ENCODE results near the gene SLC39A10.

DNA sequence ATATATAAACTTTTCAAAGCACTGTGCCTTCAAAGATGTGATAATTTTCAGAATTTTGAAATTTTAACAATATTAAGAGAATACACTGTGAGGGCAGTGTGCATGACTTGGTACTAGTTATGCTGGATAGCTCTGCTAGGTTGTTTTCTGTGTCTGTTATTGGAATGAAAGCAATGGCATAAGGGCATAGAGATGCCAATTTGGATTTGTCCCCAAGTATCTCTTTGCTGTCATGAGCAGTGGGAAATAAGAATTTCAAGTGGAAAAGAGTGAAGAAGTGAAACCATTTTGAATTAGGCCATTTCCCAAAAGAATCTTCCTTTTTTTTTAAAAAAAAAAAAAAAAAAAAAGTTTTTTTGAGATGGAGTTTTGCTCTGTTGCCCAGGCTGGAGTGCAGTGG lies 76.8 kb downstream of the SLC39A10 start:
- TF ChIP-seq EZH2 (IDR thresholded peaks at IDR 0.05; ENCODE audit: insufficient read depth, poor library complexity, severe bottlenecking) (no peak), EZH2phosphoT487 (IDR thresholded peaks at IDR 0.05; ENCODE audit: insufficient read depth, low read depth) (no peak)

Data from GM23248 (cell line).